GM03348 (cell line): ENCODE data around the gene CA6.
"Not testable (repeated sequence)": the region's sequence is repeated elsewhere in the genome, so short reads cannot be mapped to it uniquely, and the experiment has no call there.

ENCODE experiments used
- DNase-seq: peaks from one replicate; pipeline ENCODE4 v3.0.0; 2012; ENCODE audit warnings: low spot score

Gene CA6

GRCh38 chr1:9004700-9005394, 59.2 kb downstream of the CA6 start:
- DNase-seq = peak; percentile 94

- DNase-seq = no peak
These were observed 59.7 kb downstream of the CA6 start for GRCh38 chr1:9005395-9005708.

- no peak for DNase-seq
These were observed 61.4 kb downstream of the CA6 start for GRCh38 chr1:9006956-9007615.

- DNase-seq = no peak
These were observed 62.6 kb downstream of the CA6 start for GRCh38 chr1:9008236-9008635.

- DNase-seq = peak; percentile 80
These were observed 64.0 kb downstream of the CA6 start for GRCh38 chr1:9009438-9010370.

GRCh38 chr1:9010781-9011323, 65.2 kb downstream of the CA6 start:
- no peak for DNase-seq

GRCh38 chr1:9013819-9014218, 68.2 kb downstream of the CA6 start:
- no peak for DNase-seq

- DNase-seq = no peak
These were observed 69.1 kb downstream of the CA6 start for GRCh38 chr1:9014475-9015375.

GRCh38 chr1:9016455-9016854, 70.8 kb downstream of the CA6 start:
- no peak for DNase-seq

- DNase-seq = no peak
These were observed 72.7 kb downstream of the CA6 start for GRCh38 chr1:9018333-9018732.

GRCh38 chr1:9019896-9020295, 74.2 kb downstream of the CA6 start:
- DNase-seq = no peak

- no peak for DNase-seq
These were observed 74.6 kb downstream of the CA6 start for GRCh38 chr1:9020305-9020704.

- not testable (repeated sequence) for DNase-seq
These were observed 76.5 kb downstream of the CA6 start for GRCh38 chr1:9022026-9022738.

- no peak for DNase-seq
These were observed 77.1 kb downstream of the CA6 start for GRCh38 chr1:9022773-9023172.
